A673 (cell line): ENCODE data around the gene LRRC3.
A peak's percentile ranks its signal among the peaks of the same experiment; 100 is the strongest.

ENCODE experiments used
- CTCF ChIP-seq: fragments of 300-800, 200-600 bp; sonication (generic); conservative IDR thresholded peaks from 2 replicates; pipeline ENCODE4 v1.5.1; 2017; ENCODE audit warnings: low read depth, mild to moderate bottlenecking, antibody characterized with exemption, low read length, moderate library complexity, mixed read lengths
- EZH2 ChIP-seq: fragments of 200-600 bp; sonication (generic); IDR thresholded peaks from 2 replicates; pipeline ENCODE4 v1.6.1; 2017; ENCODE audit warnings: borderline replicate concordance, low read depth, mild to moderate bottlenecking, mixed read lengths, antibody characterized with exemption, low read length; ENCODE audit not compliant: poor library complexity, severe bottlenecking

DNA sequence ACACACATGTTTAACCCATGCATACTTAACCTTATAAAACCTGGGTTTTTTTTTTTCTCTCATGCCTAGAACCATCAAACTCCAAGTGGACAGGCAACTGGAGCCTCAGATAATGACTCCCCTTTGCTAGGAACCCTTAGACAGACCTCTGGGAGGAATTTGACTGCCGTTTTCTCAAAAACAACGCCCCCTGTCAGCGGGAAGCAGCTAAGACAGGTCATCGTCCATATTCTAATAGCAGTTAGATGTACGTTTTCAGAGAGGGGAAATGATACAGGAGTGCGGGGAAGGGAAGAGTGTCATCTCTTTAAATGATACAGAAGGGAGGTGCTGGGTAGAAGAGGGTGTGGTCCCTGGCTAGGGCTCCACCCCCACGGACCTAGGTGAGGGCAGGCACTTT lies 34.7 kb downstream of the LRRC3 start:
- TF ChIP-seq CTCF (peak; percentile 61), EZH2 (no peak)
